Stimulated activated CD8-positive, alpha-beta memory T cell treated with anti-CD3 and anti-CD28 coated beads, Interleukin-2, amount 100 ng/mL, for 48 hours (primary cell): ENCODE measurements around the gene PRKCE.

Source experiments
- DNase-seq, 2 donors: peaks; one replicate each; pipeline ENCODE4 v3.0.0-alpha.2; 2020; ENCODE audit warnings: low read depth in 2 of 2

Gene PRKCE

DNA sequence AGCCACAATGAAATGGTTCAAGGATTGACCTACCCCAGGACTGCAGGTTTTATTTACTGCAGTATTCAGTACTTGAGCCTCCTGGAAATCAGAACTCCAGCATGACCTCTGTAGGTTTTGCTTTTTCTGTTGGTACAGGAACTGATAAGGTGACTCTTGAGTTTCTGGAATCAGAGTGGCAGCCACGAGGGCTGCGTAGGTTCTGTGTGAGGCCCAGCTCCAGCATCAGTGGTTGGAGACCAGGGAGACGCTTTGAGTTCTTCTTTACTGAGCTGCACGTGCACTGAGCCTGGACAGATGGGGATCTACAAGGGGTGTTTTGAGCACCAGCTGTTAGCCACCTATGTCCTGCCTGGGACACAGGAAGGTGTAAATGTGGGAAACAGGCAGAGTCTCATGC is 423.0 kb downstream of the PRKCE start:
- DNase-seq: no peak

DNA sequence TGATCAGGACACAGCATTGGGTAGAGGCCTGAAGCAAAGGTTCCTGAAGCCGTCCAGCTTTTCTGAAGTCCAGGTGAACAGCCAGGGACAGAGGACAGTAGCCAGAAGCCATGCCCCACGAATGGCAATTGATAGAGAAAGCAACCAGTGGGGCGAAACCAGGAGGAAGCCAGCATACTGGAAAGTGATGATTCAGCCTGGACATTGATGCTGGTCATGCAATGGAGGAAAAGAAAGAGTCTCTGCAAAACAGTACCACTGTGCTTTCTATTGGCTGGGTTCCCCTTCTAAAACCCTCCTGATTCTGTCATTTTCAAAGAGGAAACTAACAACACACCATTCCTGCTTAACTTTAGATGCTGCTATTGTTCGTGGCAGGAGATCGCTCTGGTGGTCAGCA is 424.4 kb downstream of the PRKCE start:
- no peak for DNase-seq

DNA sequence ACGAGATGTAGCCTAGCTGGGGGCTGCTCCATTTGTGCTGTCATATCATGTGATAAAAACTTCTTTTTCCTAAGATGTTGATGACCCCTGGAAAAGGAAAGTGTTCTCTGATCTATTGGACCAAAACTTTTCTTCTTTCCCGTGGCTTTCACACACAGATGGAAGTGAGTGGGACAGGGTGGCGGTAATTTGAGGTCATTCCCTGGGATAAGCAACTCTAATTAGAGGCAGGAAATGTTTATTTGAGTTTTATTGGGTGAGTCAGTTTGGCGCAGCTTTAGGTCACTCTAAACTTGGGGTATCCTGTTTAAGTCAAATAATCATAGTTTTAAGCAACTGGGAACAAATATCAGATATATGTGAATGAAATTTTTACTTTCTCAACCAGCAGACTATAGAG is 424.8 kb downstream of the PRKCE start:
- no peak for DNase-seq

DNA sequence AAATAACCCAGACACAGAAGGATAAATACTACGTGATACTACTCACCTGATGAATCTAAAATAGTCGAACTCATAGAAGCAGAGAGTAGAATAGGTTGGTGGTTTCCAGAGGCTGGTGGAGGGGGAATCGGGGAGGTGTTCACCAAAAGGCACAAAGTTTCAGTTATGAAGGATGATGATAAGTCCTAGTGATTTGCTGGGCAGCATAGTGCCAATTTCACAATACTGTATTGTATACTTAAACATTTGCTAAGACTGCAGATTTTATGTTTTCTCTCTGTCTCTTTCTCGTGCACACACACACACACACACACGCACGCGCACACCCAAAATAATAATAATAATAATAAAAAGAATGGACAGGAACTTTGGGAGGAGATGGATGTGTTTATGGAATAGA is 425.4 kb downstream of the PRKCE start:
- DNase-seq: no peak

DNA sequence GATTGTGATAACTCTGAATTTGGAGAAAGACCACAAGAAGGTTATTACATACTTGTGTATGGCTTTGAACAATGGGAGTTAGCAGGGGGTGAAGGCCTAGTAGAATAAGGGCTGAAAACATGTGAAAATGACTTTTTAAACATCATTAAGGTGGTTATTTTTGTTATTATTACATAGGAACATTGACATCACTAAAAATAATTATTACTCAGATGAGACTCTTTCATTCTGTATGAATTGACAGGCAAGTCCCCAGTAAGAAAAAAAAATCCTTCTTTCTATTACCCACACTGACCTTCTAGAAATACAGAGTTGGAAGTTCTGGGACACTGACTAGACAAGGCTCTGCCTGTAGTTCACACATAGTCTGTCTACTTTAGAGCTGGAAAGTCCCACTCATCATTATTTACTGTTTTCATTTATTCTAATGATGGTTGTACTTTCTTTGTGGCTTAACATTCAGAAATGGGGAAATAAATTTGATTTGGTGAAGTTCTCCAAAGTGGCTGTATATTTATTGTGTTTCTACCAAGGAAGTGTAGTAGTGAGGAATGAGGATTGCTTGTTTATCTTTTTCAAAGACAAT is 426.1 kb downstream of the PRKCE start:
- DNase-seq: no peak

DNA sequence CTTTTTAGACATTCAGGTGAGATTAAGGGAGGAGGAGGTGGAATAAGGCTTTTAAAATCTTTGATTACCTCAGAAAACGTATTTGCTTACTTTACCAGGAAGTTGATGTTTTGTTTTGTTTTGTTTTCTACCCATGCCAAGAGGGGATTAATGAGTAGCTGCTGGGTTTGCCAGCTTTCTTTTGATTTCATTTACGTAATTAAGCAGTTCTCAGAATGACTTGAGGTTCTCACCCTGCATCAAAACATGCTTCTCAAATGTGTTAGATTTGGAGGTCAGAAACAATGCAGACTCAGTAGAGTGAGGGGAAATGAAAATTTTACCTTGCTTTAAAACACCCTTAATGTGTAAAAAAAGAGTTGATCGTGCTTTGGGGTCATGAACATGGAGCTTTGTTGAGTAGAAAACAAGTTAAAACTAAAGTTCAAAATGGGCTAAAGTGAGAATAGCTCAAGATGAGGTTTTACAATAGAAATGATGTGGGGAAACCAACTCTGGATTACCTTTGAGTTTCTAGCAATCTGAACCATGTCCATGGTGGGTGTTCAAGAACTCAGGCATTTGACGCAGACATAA is 428.6 kb downstream of the PRKCE start:
- no peak for DNase-seq

DNA sequence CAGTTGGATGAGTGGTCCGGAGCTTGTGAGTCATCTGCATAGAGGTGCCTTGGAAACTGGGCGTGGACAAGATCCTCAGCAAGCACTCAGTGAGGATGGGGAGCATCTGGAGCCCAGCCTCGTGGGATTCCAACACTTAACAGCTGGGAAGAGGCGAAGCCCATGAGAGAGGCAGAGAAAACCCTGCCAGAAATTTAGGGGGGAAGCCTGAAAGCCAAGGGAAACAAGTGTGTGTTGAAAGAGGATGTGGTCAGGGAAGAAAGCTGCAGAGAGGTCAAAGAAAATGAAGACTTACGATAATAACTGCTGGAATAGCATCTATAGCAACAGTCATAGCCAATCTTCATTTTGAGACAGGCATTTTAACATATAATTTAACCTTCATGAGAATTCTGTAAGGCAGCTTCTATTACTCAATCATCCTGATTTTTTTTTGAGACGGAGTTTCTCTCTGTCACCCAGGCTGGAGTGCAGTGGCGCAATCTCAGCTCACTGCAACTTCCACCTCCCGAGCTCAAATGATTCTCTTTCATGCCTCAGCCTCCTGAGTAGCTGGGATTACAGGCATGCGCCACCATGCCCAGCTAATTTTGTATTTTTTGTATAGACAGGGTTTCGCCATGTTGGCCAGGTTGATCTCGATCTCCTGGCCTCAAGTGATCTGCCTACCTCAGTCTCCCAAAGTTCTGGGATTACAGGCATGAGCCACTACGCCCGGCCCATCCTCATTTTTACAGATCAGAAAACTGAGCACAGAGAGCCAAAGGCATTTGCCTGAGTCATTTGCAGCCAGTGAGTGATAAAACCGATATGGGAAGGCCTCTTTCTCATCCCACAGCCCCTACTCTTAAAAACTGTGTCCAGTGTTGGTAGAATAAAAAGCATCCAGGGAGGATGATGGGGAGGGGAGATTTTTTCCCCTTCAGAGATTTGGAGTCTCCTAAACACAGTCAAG is 431.3 kb downstream of the PRKCE start:
- DNase-seq: no peak

DNA sequence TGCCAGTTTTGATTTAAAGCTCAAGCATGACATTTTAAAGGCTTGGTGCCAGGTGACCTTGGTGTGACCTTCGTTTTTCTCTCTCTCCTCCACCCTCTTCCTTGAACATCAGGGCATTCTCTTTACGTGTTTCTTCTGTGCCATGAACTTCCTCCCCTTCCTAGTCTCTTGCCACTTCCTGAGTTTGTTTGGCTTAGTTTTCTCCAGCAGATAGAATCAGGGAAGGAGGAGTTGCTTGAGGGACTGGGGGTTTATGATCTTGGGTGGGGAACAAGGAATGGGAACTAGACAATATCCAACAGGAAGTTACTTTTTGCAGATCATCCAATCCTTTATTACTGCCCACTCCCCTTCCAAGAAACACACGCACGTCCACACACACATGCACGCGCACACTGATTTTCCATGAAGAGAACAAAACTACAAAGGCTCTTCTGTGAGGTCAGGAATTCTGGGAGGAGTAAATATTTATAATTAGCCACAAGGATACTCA is 435.1 kb downstream of the PRKCE start:
- no peak for DNase-seq

DNA sequence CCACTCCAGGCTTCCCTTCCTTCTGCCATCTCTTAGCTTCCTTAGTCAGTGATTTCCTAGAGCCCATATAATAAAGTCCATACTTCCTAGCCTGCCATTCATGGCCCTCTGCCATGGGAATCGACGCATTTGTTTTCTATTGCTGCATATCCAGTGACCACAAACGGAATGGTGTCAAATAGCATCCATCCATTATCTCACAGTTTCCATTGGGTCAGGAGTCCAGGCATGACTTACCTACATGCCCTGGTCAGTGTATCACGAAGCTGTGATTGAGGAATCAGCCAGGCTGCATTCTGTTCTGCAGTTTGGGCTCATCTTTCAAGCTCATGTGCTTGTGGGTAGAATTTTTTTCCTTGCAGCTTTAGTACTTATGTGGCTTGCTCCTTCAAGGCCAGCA is 436.0 kb downstream of the PRKCE start:
- DNase-seq: no peak

DNA sequence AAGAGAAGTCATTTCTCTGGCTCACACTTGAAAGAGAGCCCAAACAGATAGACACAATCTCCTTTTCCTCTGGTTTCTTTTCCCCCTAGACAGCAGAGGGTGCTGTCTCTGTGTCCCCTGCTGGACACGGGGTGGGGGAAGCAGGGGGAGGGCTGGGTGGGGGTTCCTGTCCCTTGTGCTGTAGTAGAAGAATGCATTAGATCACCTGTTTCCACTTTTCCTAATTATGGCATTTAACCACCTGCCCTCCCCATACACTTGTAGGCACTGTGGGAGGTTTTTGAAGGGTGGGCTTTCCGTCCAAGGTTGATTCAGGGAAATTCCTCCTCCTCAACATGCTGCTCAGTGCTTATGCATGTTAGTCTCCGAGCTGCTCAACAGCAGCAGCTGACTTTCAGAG is 439.5 kb downstream of the PRKCE start:
- no peak for DNase-seq

DNA sequence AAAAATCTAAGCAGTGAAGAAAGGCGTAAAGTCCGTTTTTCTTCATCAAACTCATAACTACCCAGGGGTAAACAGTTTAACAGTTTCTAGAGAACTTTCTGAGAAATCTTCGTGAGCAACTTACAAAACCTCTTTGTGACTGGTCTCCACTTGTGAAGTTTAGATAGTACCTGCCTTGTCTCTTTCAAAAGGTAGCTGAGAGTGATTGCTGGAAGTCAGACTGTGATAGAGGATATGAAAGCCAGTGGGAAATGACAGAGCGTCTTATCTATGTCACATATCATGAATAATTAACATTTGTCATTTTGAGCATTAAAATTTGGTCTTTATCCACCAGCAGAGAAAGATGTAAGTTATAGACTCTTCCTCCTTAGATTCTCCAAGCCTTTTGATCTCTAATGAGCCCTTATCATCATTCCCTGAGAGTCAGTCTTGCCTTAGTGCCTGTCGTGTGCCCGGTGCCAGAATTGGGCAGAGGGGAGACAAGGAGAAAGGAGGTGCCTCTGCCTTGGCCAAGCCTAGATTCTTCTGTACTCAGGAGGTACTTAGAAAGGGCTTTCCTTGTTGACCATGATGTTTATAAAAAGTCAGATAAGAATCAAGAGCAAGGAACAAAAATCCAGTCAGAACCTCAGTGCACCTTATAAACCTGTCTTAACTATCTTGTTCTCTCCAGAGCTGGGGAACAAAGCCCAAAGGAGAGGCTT is 440.6 kb downstream of the PRKCE start:
- no peak for DNase-seq

DNA sequence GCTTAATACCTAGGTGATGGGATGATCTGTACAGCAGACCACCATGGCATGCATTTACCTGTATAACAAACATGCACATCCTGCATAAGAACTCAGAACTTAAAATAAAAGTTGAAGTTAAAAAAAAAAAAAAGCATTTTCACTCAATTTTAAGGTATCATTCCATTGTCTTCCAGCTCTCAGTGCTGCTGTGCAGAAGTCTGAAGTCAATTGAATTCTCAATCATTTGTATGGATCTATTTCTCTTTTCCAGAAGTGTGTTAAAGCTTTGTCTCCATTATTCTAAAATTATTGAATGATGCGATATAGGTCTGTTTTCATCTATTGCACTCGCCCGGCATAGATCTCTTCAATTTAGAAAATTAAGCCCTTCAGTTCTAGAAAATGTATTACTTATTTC is 443.2 kb downstream of the PRKCE start:
- no peak for DNase-seq

DNA sequence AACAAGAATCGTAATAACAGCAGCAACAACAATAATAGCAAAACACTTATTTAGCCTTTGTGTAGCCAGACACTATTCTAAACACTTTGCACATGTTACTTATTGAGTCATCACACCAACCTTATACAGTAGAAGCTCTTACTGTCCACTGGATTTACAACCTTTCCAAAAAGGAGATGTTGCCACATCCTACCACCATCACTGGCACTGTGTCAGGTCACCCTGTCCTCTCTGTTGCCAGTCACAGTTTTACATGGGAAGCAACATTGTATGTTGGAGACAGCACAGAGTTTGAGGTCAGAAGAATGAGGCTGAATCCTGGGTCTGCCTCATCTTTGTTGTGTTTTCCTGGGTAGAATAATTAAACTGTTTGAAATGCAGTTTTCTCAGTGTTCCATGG is 444.4 kb downstream of the PRKCE start:
- no peak for DNase-seq

DNA sequence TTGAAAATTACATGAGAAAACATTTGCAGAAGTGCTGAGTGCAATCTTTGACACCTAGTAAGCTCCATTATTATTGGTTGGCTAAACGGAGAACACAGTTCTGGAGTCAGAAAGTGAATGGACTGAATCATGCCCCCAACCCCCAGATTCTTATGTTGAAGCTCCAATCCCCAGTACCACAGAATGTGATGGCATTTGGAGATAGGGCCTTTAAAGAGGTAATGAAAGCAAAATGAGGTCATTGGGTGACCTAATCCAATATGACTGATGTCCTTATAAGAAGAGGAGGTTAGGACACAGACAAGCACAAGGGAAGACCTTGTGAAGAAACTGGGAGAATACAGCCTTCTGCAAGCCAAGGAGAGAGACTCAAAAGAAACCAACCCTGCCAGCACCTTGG is 444.8 kb downstream of the PRKCE start:
- DNase-seq: no peak

DNA sequence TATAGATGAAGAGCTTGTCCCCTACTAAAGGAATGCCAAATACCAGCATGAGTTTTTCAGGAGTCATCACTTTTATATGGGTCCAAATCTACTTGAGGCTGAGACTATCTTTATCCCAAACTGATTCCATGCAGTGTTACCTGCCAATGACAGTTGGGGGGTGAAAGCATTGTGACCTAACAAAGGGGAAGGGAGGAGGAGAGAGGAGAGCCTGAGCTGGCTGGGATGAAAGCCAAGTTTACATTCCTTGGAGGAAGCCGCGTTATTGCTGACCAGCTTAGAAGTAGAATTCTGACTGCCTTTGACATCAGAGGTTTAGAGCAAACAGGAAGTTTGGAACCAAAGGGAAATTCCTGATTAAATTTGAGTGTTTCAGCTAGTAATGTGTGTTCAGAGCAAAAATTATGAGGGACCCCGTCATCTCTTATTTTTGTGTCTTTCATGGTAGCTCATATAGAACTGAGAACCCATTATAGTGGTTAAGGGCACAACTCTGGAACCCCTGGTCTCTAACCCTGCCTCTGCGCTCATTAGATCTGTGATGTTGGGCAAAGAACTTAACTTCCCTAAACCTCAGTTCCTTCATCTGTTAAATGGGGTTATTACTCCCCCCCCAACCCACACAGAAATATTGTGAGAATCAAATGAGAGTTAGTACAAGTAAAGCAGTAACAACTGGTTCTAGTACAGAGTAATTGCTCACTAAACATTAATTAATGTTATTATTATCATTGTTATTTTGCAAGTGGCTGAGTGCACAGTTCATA is 446.4 kb downstream of the PRKCE start:
- no peak for DNase-seq

DNA sequence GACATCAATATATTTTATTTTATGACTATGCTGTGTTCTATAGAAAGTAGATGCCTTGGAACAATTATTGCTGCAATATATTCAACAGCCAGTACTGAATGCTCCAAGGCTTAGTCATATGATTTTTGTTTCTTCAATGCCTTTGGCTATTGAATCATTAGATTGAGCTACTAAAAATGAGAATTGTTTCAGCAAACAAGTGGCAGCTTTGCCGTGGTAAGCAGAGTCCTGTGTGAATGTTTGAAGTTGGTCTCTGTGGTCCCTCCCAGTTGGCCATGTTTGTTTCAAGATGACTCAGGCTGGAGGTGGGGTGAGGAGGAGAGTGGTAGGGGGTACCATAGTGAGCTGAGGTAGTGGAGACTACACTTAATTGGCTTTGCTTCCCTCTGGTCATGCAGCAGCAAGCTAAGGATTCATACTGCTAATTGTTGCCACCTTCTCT is 447.2 kb downstream of the PRKCE start:
- DNase-seq: peak in 1 of 2 donors; percentile 8

DNA sequence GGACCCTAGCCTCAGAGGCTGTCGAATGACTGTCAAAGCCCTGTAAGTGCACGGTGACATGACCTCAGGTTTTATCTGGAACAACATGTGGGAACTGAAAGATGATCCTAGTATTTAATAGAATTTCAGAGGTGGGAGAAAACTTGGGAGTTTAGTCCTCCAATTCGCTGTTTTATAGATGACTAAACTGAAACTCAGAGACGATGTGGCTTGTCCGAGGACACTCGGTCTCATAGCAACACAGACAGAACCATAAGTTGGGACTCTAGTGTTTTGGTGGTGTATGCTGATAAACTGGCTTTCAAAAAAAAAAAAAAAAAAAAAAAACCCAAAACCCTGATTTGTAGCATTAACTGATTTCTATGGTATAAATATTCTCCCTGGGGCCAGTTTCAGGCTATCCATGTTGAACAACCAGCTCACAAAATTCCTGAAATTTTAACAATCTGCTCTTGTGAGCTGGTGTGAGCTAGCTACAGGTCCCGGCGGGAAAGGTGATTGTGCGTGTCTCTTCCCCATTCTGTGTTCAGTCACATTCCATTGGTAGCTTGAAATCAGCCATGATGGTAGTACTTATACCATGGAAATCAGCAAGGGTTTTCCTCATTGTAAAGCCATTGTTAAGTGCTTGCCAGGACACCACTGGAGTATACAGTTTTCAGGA is 450.2 kb downstream of the PRKCE start:
- no peak for DNase-seq

DNA sequence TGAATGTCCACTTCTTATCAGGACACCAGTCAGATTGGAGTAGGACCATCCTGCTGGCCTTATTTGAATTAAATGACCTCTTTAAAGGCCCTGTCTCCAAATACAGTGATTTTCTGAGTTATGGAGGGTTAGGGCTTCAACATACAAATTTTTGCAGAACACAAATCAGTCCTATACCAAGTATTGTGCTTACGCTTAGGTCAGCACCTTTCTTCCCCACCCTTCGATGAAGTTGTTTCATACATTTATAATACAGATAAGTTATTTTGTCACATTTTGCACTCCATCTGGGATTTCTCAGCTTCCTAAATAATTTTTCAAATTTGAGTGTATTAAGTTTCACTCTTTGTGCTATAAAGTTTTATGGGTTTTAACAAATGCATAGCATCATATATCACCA is 455.2 kb downstream of the PRKCE start:
- DNase-seq: no peak

DNA sequence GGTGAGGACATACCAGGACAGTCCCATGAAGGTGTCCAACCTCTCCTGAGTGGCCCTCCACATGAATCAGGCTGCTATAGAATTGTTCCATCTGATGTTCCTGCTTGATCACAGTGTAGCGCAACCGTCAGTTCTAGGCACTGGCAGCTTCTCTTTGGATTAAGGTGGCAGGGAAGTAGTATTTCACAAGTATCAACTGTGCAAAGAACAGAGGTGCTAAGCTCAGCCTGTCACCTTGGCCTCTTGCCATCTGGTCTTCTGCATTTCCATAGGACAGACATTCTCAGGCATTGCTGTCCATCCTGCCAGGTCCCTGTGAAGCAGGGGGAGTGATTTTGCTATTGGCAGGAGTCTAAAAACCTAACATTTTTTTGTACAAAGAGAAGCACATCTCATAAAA is 463.5 kb downstream of the PRKCE start:
- DNase-seq: no peak

DNA sequence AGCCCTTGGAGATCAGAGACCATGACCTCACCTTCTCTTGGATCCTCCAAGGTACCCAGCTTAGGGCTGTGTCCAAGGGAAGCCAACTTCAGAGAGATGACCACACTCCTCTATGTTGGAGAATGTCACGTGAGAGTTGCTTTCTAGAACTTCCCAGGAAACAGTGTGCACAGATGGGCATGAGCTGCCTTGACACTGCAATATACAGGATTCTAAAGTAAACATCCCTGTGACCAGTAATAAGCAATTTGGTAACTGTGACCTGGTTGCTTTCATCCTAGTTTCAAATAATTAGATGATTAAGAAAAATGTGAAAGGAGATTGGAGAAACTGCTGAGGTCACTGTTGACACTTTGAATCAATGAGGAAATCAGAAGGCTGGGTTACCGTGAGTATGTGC is 464.7 kb downstream of the PRKCE start:
- DNase-seq: no peak

DNA sequence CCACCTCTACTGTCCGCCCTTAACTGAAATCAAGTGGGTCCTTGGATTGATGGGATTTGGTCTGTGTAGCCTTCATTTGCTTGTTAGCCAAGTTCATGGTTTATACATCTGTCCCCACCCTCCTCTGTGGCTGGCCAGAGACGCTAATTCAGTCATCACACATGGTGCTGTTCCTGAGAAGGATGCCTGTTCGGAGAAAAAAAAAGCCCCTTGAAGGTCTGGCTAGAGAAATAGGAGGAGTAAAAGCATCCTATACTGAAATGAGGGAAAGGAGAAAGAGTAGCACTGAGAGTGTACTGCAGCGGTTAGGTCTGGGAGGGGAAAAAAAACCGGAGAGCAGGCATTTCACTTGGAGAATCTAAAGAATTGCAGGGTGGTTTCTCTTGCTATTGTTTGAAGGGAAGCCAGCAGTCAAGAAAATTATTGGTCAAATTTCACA is 465.1 kb downstream of the PRKCE start:
- no peak for DNase-seq
